Neuronal stem cell (in vitro differentiated cells): ENCODE measurements around the gene CYP11A1.

Experiments used
- DNase-seq: peaks from one replicate; pipeline ENCODE4 v3.0.0-alpha.2; 2013; ENCODE audit warnings: low spot score
- H2AFZ ChIP-seq: one replicate; pipeline ENCODE4 v1.6.1; 2013; ENCODE audit warnings: mild to moderate bottlenecking, low read length, inconsistent platforms
- H2AK5ac ChIP-seq: 2 replicates; pipeline ENCODE4 v1.6.1; 2013; ENCODE audit warnings: low read depth, mild to moderate bottlenecking, inconsistent platforms, low read length, moderate library complexity, mixed read lengths
- H2BK120ac ChIP-seq: 2 replicates; pipeline ENCODE4 v1.6.1; 2013; ENCODE audit warnings: low read depth, mild to moderate bottlenecking, inconsistent platforms, low read length, moderate library complexity, mixed read lengths
- H2BK12ac ChIP-seq: one replicate; pipeline ENCODE4 v1.6.1; 2013; ENCODE audit warnings: low read length, inconsistent platforms
- H2BK15ac ChIP-seq: 2 replicates; pipeline ENCODE4 v1.6.1; 2013; ENCODE audit warnings: mild to moderate bottlenecking, low read length, inconsistent platforms, mixed read lengths
- H2BK5ac ChIP-seq: one replicate; pipeline ENCODE4 v1.6.1; 2013; ENCODE audit warnings: inconsistent platforms, mild to moderate bottlenecking, low read length, moderate library complexity
- H3K14ac ChIP-seq: one replicate; pipeline ENCODE4 v1.6.1; 2013; ENCODE audit warnings: low read length, inconsistent platforms
- H3K18ac ChIP-seq: 2 replicates; pipeline ENCODE4 v1.6.1; 2013; ENCODE audit warnings: low read length, inconsistent platforms
- H3K23ac ChIP-seq: 2 replicates; pipeline ENCODE4 v1.6.1; 2013; ENCODE audit warnings: low read depth, mild to moderate bottlenecking, mixed read lengths, low read length, inconsistent platforms; ENCODE audit not compliant: poor library complexity
- H3K27ac ChIP-seq: replicated peaks from 3 replicates; pipeline ENCODE4 v1.5.1; 2013; ENCODE audit warnings: low read length, inconsistent platforms
- H3K27me3 ChIP-seq, 3 experiments: 2 replicates each; pipeline ENCODE4 v1.6.1; 2013; ENCODE audit warnings: low read length in 3 of 3, mild to moderate bottlenecking in 2 of 3, inconsistent platforms in 1 of 3, low read depth in 1 of 3, mixed read lengths in 1 of 3, moderate library complexity in 1 of 3; ENCODE audit not compliant: control insufficient read depth in 3 of 3, insufficient read depth in 3 of 3
- H3K36me3 ChIP-seq, 2 donors: replicated peaks in 1 of 2; 2 replicates each; pipeline ENCODE4 v1.6.1; 2013; ENCODE audit warnings: low read length in 2 of 2; ENCODE audit not compliant: control insufficient read depth in 2 of 2, insufficient read depth in 2 of 2
- H3K4ac ChIP-seq: 2 replicates; pipeline ENCODE4 v1.6.1; 2013; ENCODE audit warnings: inconsistent platforms, mild to moderate bottlenecking, low read length, moderate library complexity
- H3K4me1 ChIP-seq, 2 donors: 1 replicate in 1 of 2; 2 replicates in 1 of 2; pipeline ENCODE4 v1.6.1; 2013; ENCODE audit warnings: low read length in 2 of 2, low read depth in 1 of 2; ENCODE audit not compliant: control insufficient read depth in 2 of 2, insufficient read depth in 1 of 2
- H3K4me2 ChIP-seq: one replicate; pipeline ENCODE4 v1.6.1; 2013; ENCODE audit warnings: mild to moderate bottlenecking, low read length, inconsistent platforms; ENCODE audit not compliant: insufficient read depth, poor library complexity, severe bottlenecking
- H3K4me3 ChIP-seq, 2 donors: 2 replicates each; pipeline ENCODE4 v1.5.1; 2013; ENCODE audit warnings: low read length in 2 of 2, mild to moderate bottlenecking in 2 of 2, inconsistent platforms in 1 of 2, moderate library complexity in 1 of 2
- H3K79me1 ChIP-seq: one replicate; pipeline ENCODE4 v1.6.1; 2013; ENCODE audit warnings: low read depth, mild to moderate bottlenecking, inconsistent platforms, low read length, moderate library complexity
- H3K9ac ChIP-seq: one replicate; pipeline ENCODE4 v1.6.1; 2013; ENCODE audit warnings: mild to moderate bottlenecking, low read depth, low read length, inconsistent platforms; ENCODE audit not compliant: poor library complexity
- H3K9me3 ChIP-seq, 2 donors: replicated peaks in 1 of 2; 2 replicates each; pipeline versions ENCODE3 to v1.6.1; 2013; ENCODE audit warnings: low read length in 2 of 2, mild to moderate bottlenecking in 2 of 2, inconsistent platforms in 1 of 2, low read depth in 1 of 2, mixed read lengths in 1 of 2, moderate library complexity in 1 of 2; ENCODE audit not compliant: control insufficient read depth in 2 of 2, insufficient read depth in 1 of 2
- H4K8ac ChIP-seq: one replicate; pipeline ENCODE4 v1.6.1; 2013; ENCODE audit warnings: low read depth, mild to moderate bottlenecking, inconsistent platforms, low read length, moderate library complexity
- H4K91ac ChIP-seq: one replicate; pipeline ENCODE4 v1.6.1; 2013; ENCODE audit warnings: low read length, low read depth, mild to moderate bottlenecking, inconsistent platforms; ENCODE audit not compliant: poor library complexity
- WGBS, 2 donors: extraction: QIAGEN DNeasy Blood & Tissue Kit; methylation state at CpG; one replicate each; pipeline ENCODE4 v1.1.7; 2013; ENCODE audit warnings: missing lambda C conversion rate in 2 of 2, mixed read lengths in 1 of 2; ENCODE audit not compliant: insufficient read length in 2 of 2, insufficient replicate concordance in 1 of 2; ENCODE audit errors: extremely low coverage in 2 of 2; 5-methylcytosine and 5-hydroxymethylcytosine counted together

CYP11A1 gene

GRCh38 chr15:74295800-74296199 is 71.6 kb downstream of the CYP11A1 start:
- Histone ChIP-seq H3K4me2 (no peak overlapping the region), H3K79me1 (no peaks in the 10 kb centered on the region), H4K91ac (no peak overlapping the region), H3K27ac (no peak overlapping the region), H3K27me3 (peaks cover 0 to 18% (median 2%) of the 10 kb centered on the region in 3 experiments), H2AFZ (no peak overlapping the region), H4K8ac (no peak overlapping the region), H3K18ac (no peak overlapping the region), H2BK120ac (no peak overlapping the region), H3K4me1 (peaks cover 12% of the 10 kb centered on the region in 2 donors), H3K4ac (no peak overlapping the region), H2BK5ac (no peak overlapping the region), H3K9me3 (no peaks in the 10 kb centered on the region), H3K14ac (no peak overlapping the region), H2BK12ac (no peak overlapping the region), H3K9ac (peak overlapping the region; percentile 24), H3K36me3 (no peaks in the 10 kb centered on the region), H2AK5ac (no peak overlapping the region), H3K4me3 (no peak overlapping the region), H2BK15ac (peak overlapping the region; percentile 56), H3K23ac (no peak overlapping the region)
- WGBS, 2 donors: no CpG with 5 or more reads among the region's 6 CpGs
- DNase-seq: no peak

GRCh38 chr15:74294010-74294409 is 73.4 kb downstream of the CYP11A1 start:
- Histone ChIP-seq H2BK5ac (no peak overlapping the region), H3K9ac (no peak overlapping the region), H3K4ac (no peak overlapping the region), H3K18ac (no peak overlapping the region), H2AFZ (no peak overlapping the region), H3K27me3 (peaks cover 0 to 20% (median 0%) of the 10 kb centered on the region in 3 experiments), H3K14ac (no peak overlapping the region), H2BK12ac (no peak overlapping the region), H2BK15ac (no peak overlapping the region), H3K27ac (no peak overlapping the region), H2AK5ac (no peak overlapping the region), H3K4me3 (no peak overlapping the region), H4K91ac (no peak overlapping the region), H3K79me1 (no peaks in the 10 kb centered on the region), H3K9me3 (no peaks in the 10 kb centered on the region), H4K8ac (no peak overlapping the region), H3K36me3 (no peaks in the 10 kb centered on the region), H3K4me1 (peaks cover 2 to 6% of the 10 kb centered on the region in 2 donors), H3K4me2 (no peak overlapping the region), H3K23ac (no peak overlapping the region), H2BK120ac (no peak overlapping the region)
- WGBS, 2 donors: no CpG with 5 or more reads among the region's 1 CpG
- DNase-seq: no peak

- Histone ChIP-seq H2BK5ac (no peak overlapping the region), H3K4ac (no peak overlapping the region), H3K27me3 (peaks cover 0 to 20% (median 0%) of the 10 kb centered on the region in 3 experiments), H2BK120ac (no peak overlapping the region), H3K18ac (no peak overlapping the region), H3K9me3 (no peaks in the 10 kb centered on the region), H3K23ac (no peak overlapping the region), H2AFZ (no peak overlapping the region), H3K4me2 (no peak overlapping the region), H3K4me1 (peaks cover 2 to 6% of the 10 kb centered on the region in 2 donors), H2AK5ac (no peak overlapping the region), H4K8ac (no peak overlapping the region), H3K4me3 (no peak overlapping the region), H4K91ac (no peak overlapping the region), H3K9ac (no peak overlapping the region), H2BK15ac (no peak overlapping the region), H3K14ac (no peak overlapping the region), H2BK12ac (no peak overlapping the region), H3K79me1 (no peaks in the 10 kb centered on the region), H3K36me3 (no peaks in the 10 kb centered on the region), H3K27ac (no peak overlapping the region)
- no peak for DNase-seq
- no CpG with 5 or more reads among the region's 3 CpGs for WGBS, 2 donors
Measured at GRCh38 chr15:74293021-74293810, 74.2 kb downstream of the CYP11A1 start.

- no peak overlapping the region for H3K23ac ChIP-seq
- no peaks in the 10 kb centered on the region for H3K79me1 ChIP-seq
- H2BK5ac ChIP-seq: no peak overlapping the region
- H3K9me3 ChIP-seq: no peaks in the 10 kb centered on the region
- peak overlapping the region in 1 of 2 donors; percentile 4 for H3K4me3 ChIP-seq
- peak; percentile 91 for DNase-seq
- no CpG with 5 or more reads among the region's 20 CpGs for WGBS, 2 donors
- H2BK120ac ChIP-seq: no peak overlapping the region
- peaks cover 2 to 6% of the 10 kb centered on the region in 2 donors for H3K4me1 ChIP-seq
- H2BK12ac ChIP-seq: no peak overlapping the region
- H4K91ac ChIP-seq: no peak overlapping the region
- H4K8ac ChIP-seq: no peak overlapping the region
- peaks cover 0 to 13% (median 0%) of the 10 kb centered on the region in 3 experiments for H3K27me3 ChIP-seq
- peak overlapping the region; percentile 31 for H3K27ac ChIP-seq
- H2AFZ ChIP-seq: no peak overlapping the region
- no peak overlapping the region for H2BK15ac ChIP-seq
- H3K9ac ChIP-seq: no peak overlapping the region
- no peak overlapping the region for H3K4ac ChIP-seq
- H2AK5ac ChIP-seq: no peak overlapping the region
- H3K18ac ChIP-seq: no peak overlapping the region
- no peak overlapping the region for H3K14ac ChIP-seq
- H3K4me2 ChIP-seq: no peak overlapping the region
- H3K36me3 ChIP-seq: no peaks in the 10 kb centered on the region
Measured at GRCh38 chr15:74291101-74292071, 76.1 kb downstream of the CYP11A1 start.
